NCI-H2196 treated with DMSO at 0.1 percent for 48 hours (cell line): ENCODE results near the gene CACNA1G.
A peak's percentile ranks its signal among the peaks of the same experiment; 100 is the strongest.

Experiments used
- DNase-seq: peaks from one replicate; lab custom pipeline; 2025; ENCODE audit not compliant: unreplicated experiment; lab: John Stamatoyannopoulos, UW

Gene CACNA1G

GRCh38 chr17:50608700-50609379 is 48.3 kb downstream of the CACNA1G start:
- DNase-seq, result no peak

DNA sequence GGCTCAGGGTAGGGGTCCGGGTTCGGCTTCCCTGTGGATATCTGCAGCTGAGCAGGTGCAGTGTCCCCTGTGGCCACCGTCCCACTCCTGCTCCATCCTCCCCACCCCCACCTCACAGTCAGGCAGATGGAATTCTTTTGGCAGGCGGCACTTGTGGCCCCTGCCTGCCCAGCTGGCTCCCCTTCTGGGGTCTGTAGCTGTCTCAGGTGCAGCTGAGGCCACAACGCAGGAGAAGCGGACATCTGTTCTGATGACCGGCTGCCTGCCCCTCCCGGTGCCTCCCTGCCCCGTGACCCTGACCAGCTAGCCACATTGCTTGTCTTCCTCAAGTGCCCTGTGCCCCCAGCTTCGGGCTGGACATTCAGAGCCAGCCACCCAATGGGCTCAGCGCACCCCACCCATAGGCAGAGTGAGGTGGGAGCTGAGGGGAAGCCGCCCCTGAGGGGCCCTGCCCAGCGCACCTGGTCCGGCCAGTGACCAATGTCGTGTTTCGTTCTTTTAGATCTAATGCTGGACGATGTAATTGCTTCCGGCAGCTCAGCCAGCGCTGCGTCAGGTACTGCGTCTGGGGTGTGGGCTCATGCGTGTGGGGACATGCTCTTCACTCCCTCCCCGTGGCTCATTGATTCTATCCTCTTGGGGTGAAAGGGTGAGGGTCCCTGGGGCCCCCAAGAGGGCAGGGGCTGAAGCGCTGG is 49.0 kb downstream of the CACNA1G start:
- no peak for DNase-seq

DNA sequence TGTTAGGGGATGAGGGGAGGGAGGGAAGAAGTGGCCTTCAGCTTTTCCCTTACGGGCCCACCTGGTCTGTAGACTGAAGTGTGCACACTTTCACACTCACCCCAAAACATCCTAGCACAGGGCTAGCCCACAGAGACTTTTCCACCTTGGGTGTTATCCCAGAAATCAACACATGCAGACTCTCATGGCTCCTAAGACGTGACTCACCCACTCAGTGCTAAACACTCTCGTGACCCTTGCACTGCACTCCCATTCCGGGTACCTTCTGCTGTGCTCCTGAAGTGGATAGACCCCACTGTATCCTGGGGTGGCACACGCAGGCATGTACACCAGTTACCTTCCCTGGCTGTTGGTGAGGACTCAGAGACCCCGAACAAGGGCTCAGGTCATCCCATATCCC is 51.1 kb downstream of the CACNA1G start:
- no peak for DNase-seq

GRCh38 chr17:50612281-50612680 is 51.8 kb downstream of the CACNA1G start:
- DNase-seq, result no peak

- no peak for DNase-seq
Measured at GRCh38 chr17:50613007-50613992, 52.8 kb downstream of the CACNA1G start.

DNA sequence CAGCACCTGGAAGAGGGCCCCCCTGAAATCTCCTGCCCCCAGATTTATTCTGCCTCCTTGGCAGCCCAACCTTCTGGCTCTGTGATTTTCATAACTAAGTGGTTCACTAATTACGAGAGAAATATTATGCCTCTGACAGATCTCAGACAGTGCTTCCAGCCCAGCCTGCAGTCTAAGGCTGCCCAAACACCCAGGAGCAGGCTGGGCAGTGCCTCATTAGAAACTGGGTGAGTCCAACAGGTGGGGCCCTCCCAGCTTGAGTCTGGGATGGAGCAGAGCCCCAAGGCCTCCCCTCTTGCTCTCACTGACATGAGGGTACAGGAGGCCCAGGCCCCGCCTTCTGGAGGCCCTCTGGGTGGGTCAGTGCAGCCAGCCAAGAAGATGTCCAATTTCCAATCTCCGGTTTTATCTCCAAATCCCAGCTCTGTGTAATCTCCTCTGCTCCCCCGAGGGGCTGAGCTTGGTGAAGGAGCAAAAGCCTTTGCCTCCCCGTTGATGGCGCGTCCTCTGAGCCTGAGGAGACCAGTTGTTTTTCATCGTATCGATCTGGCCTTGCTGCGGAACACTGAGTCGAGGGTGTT is 54.0 kb downstream of the CACNA1G start:
- DNase-seq, result no peak

DNA sequence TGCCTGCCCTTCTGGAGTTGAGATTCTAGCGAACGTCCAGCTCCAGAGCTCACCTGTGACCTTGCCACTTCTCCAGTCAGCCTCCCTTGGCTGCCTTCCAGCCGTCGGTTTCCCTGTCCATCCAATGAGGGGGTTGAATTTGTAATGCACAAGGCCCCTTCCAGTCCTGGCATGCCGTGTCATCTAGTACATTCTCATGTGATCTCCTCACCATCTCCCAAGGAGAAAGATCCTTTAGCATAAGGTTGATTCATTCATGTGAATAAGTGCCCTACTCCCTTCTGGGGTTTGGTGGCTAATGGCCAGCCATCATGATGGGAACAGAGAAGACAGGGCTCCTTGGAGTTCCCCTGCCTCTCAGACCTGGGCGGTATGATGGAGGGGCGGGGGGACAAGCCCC is 55.3 kb downstream of the CACNA1G start:
- DNase-seq, result no peak

- DNase-seq, result no peak
Measured at GRCh38 chr17:50618300-50618699, 57.8 kb downstream of the CACNA1G start.

GRCh38 chr17:50618941-50619340 is 58.4 kb downstream of the CACNA1G start:
- no peak for DNase-seq

DNA sequence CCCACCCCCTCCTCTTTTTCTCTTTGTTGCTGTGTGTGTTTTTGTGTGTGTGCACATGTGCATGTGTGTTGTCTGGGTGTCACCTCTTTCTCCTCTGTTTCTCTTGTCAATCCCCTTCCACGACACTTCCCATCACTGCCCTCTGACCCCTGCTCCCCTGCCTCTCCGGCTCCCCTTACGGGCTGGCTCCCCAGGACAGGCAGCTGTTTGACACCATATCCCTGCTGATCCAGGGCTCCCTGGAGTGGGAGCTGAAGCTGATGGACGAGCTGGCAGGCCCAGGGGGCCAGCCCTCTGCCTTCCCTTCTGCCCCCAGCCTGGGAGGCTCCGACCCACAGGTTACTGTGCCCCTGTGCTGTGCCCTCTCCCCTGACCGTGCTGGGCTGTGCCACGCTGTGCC is 59.0 kb downstream of the CACNA1G start:
- DNase-seq, result no peak

GRCh38 chr17:50620237-50620636 is 59.7 kb downstream of the CACNA1G start:
- no peak for DNase-seq

DNA sequence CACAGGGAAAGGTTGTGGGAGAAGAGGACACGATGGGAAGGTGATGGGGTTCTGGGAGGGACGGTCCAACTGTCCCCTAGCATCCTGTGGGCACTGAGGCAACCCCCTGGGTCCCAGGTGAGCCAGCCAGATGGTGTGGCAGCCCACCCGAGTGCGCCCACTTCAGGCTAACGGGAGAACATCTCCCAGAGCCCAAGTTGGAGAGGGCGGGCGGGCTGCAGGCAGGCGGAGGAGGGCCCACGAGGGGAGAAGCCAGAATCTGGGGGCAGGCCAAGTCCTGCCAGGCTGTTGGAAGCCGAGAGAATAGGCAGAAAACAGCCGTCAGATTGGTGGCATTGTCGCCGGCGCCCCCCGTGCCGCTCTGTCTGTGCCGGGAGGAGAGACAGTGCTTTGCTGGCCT is 60.3 kb downstream of the CACNA1G start:
- DNase-seq, result no peak

- no peak for DNase-seq
Measured at GRCh38 chr17:50621574-50622031, 61.1 kb downstream of the CACNA1G start.

DNA sequence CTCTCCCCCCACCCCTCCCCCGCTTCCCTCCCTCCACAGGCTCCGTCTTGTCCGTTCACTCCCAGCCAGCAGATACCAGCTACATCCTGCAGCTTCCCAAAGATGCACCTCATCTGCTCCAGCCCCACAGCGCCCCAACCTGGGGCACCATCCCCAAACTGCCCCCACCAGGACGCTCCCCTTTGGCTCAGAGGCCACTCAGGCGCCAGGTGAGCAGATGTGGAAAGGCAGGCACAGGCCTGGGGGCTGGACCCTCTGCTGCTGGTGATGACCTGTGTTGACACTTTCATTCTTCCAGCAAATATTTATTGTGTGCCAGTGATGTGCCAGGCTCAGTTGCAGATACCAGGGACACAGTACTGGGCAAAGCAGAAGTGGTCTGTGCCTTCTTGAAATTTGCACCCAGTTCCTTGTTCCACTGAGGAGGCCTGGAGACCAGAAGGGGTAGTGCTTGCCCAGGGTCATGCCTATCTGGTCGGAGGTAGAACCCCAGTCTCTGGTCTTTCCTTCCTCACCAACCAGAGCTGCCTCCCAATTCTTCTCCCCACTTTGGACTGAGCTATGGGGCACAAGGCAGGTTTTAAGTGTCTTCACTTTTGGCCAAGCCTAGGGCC is 63.9 kb downstream of the CACNA1G start:
- no peak for DNase-seq

DNA sequence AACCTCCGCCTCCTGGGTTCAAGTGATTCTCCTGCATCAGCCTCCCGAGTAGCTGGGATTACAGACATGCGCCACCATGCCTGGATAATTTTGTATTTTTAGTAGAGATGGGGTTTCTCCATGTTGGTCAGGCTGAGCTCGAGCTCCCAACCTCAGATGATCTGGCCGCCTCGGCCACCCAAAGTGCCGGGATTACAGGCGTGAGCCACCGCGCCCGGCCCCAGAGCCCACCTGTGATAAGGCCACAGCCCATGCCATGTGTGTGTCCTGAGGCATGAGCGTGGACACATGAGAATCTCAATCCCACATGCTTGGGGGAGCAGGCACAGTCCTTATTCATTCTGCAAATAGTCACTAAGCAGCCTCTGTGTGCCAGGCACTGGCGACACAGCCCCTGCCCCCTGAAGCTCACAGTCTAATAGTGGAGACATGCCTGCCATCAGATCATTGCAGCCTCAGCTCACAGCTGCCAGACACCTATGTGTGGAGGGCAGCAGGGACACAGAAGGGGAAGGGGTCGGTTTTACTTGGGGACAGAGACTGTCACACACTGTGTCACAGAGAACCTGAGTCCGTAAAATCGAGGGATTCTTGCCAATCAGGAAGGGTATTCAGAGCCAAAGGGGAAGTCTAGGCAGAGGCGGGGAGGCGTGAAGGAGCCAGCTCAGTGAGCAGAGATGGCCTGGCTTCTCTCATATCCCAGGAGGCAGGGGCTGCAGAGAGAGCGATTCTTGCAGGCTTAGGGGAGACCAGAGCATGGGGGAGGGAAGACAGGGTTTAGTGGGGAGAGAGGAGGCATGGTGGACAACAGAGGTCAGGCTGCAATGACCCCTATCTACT is 64.7 kb downstream of the CACNA1G start:
- DNase-seq, result no peak

- no peak for DNase-seq
Measured at GRCh38 chr17:50626037-50626574, 65.6 kb downstream of the CACNA1G start.

DNA sequence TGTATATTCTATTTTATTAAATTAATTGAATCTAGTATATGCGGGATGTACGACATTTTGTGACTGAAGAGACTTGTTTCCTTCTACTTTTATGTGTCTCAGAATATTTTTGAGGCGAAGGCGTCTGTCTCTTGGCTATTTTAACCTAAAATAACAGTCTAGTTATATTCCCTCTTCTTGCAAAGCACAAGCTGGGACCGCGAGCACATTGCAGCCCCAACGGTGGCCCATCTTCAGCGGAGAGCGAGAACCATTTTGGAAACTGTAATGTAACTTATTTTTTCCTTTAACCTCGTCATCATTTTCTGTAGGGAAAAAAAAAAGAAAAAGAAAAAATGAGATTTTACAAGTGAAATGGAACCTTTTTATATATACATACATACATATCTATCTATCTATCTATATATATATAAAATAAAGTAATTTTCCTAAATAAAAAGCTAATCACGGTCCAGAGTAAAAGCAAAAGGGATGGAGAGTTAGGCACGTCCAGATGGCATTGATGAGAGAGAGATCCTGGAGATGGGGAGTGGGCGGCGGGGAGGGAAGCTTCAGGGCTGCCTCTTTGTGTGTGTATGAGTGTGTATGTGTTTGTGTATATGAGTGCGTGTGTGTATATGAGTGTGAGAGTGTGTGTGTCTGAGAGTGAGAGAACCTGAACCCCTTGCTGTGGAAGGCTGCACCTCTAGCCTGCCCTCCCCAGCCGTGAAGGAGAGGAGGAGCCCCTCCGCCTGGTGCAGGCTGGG is 66.7 kb downstream of the CACNA1G start:
- DNase-seq, result no peak

GRCh38 chr17:50627782-50628601 is 67.5 kb downstream of the CACNA1G start:
- peak; percentile 82 for DNase-seq
